H1 (cell line): Measurements from ENCODE around the gene DENND4A. TPM values are rescaled to one million over a fixed set of nuclear protein-coding genes. Genes with fewer than 3 reads are reported as not detected.

Experiments
- FOSL1 ChIP-seq: IDR thresholded peaks from 2 replicates; pipeline ENCODE4 v1.6.1; 2011; ENCODE audit warnings: mild to moderate bottlenecking, low read depth, low read length, moderate library complexity; ENCODE audit not compliant: insufficient read depth
- GABPA ChIP-seq: IDR thresholded peaks from 2 replicates; pipeline ENCODE4 v1.6.1; 2011; ENCODE audit warnings: mild to moderate bottlenecking, low read length, moderate library complexity, borderline replicate concordance; ENCODE audit not compliant: insufficient read depth
- SIN3A ChIP-seq, 2 experiments: IDR thresholded peaks in 1 of 2; conservative IDR thresholded peaks in 1 of 2; 2 replicates each; pipeline ENCODE4 v1.6.1; 2011 to 2012; ENCODE audit warnings: low read length in 2 of 2, improper control_type of control experiment in 1 of 2, low read depth in 1 of 2, mild to moderate bottlenecking in 1 of 2
- SIRT6 ChIP-seq: IDR thresholded peaks from one replicate; pipeline ENCODE4 v1.7.1; 2012; ENCODE audit warnings: low read length, inconsistent platforms
- polyA plus RNA-seq, 7 experiments: library from polyadenylated mRNA; depleted of rRNA in 3 of 7; stranded (reverse) in 5 of 7; unstranded in 2 of 7; fragments of >200 nt in 5 of 7; fragments of 200-250 nt in 2 of 7; gene quantifications; 1 replicate in 5 of 7; 2 replicates in 1 of 7; 4 replicates in 1 of 7; pipeline versions ENCODE4 v1.2.1 to v1.2.3, GENCODE V29; 2011 to 2013; ENCODE audit warnings: missing spikeins in 2 of 7, mixed read lengths in 2 of 7
- total RNA-seq: library from RNA; stranded (reverse); fragmentation: NEBNext Ultra II Directional; extraction: Animal tissue kit (Norgen Biotek cat#: 25700); gene quantifications from 2 replicates; pipeline ENCODE4 v1.2.1, GENCODE V29; 2021

DENND4A gene
- total and polyA plus RNA-seq, 2 of the 8 experiments (the other 6 are each of a cell fraction or from before 2014, with no cell fraction given): 1.3 to 4.7 TPM

DNA sequence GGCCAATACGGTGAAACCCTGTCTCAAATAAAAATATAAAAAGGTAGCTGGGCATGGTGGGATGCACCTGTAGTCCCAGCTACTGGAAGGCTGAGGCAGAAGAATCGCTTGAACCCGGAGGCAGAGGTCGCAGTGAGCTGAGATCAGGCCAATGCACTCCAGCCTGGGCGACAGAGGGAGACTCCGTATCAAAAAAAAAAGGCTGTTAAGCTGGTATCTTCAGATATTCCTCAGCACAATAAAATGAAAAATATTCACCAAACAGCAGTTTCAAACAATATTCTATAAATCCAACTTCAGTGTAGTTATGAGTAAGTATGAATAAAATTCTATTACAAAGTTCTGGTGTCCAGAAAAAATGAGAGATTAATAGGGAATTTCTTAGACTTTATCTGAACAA is 14.2 kb downstream of the DENND4A start (continued):
- TF ChIP-seq GABPA (no peak), FOSL1 (no peak), SIN3A (conservative IDR thresholded peaks at IDR 0.05 in 1 of 2, IDR thresholded peaks at IDR 0.05 in 1 of 2; ENCODE audit: low read depth in 1 of 2, low read length in 2 of 2) (no peak), SIRT6 (no peak)
